B cell (primary cell): ENCODE results near the gene DBP. TPM values are rescaled to one million over a fixed set of nuclear protein-coding genes. Genes with fewer than 3 reads are reported as not detected.
A peak's percentile ranks its signal among the peaks of the same experiment; 100 is the strongest.

ENCODE experiments used
- ATAC-seq: fragments of 200-7000 bp; cut with Tn5 transposase; one replicate; pipeline ENCODE4 v1.10.0; 2021; ENCODE audit warnings: low read depth, mild to moderate bottlenecking, moderate number of reproducible peaks, moderate library complexity
- CTCF ChIA-PET: fragments of 350-600 bp; sonication (Branson Sonifier 250); formaldehyde crosslinking; loops from one replicate; lab custom pipeline; 2021; ENCODE audit warnings: antibody characterized with exemption, inconsistent platforms; lab: Charles Lee
- POLR2A ChIA-PET: fragments of 350-600 bp; sonication (Branson Sonifier 250); formaldehyde crosslinking; loops from one replicate; lab custom pipeline; 2021; ENCODE audit warnings: antibody characterized with exemption; lab: Charles Lee
- DNase-seq: peaks from one replicate; pipeline ENCODE4 v3.0.0; 2013
- H2AFZ ChIP-seq: 2 replicates; pipeline ENCODE4 v1.6.1; 2012; ENCODE audit warnings: mild to moderate bottlenecking, low read depth, low read length; ENCODE audit not compliant: insufficient read depth, poor library complexity, severe bottlenecking
- H3K27ac ChIP-seq, 2 donors: 1 replicate in 1 of 2; 2 replicates in 1 of 2; pipeline ENCODE4 v1.5.1; 2012 to 2013; ENCODE audit warnings: low read length in 2 of 2, mild to moderate bottlenecking in 2 of 2, moderate library complexity in 1 of 2
- H3K27me3 ChIP-seq, 4 experiments: fragments of 200-600 bp in 1 of 4; sonication (generic) in 1 of 4; replicated peaks in 1 of 4; 1 replicate in 2 of 4; 2 replicates in 2 of 4; pipeline versions ENCODE4 v1.6.1 to v1.7.0; 2013 to 2016; ENCODE audit warnings: low read length in 3 of 4, mild to moderate bottlenecking in 2 of 4, mixed read lengths in 1 of 4, moderate library complexity in 1 of 4; ENCODE audit not compliant: insufficient read depth in 4 of 4, control insufficient read depth in 3 of 4; ENCODE audit errors: control extremely low read depth in 1 of 4
- H3K36me3 ChIP-seq, 2 experiments: replicated peaks in 1 of 2; 1 replicate in 1 of 2; 2 replicates in 1 of 2; pipeline versions ENCODE4 v1.6.1 to v1.7.1; 2013; ENCODE audit warnings: low read length in 1 of 2; ENCODE audit not compliant: insufficient read depth in 2 of 2, control insufficient read depth in 1 of 2; ENCODE audit errors: control extremely low read depth in 1 of 2, extremely low read depth in 1 of 2
- H3K4me1 ChIP-seq, 2 donors: fragments of 200-600 bp in 1 of 2; sonication (generic) in 1 of 2; 1 replicate in 1 of 2; 2 replicates in 1 of 2; pipeline versions ENCODE4 v1.5.1 to v1.6.1; 2013 to 2017; ENCODE audit warnings: low read length in 2 of 2; ENCODE audit not compliant: control insufficient read depth in 2 of 2, insufficient read depth in 2 of 2
- H3K4me2 ChIP-seq: replicated peaks from 2 replicates; pipeline ENCODE3; 2012; ENCODE audit warnings: mild to moderate bottlenecking, low read depth, low read length; ENCODE audit not compliant: poor library complexity, severe bottlenecking
- H3K4me3 ChIP-seq, 5 experiments: fragments of 200-600 bp in 1 of 5; sonication (generic) in 1 of 5; 1 replicate in 3 of 5; 2 replicates in 2 of 5; pipeline versions ENCODE4 v1.5.1 to v1.7.0; 2011 to 2016; ENCODE audit warnings: low read length in 4 of 5, mild to moderate bottlenecking in 4 of 5, low read depth in 2 of 5, control low read depth in 1 of 5, moderate library complexity in 1 of 5; ENCODE audit not compliant: insufficient read depth in 1 of 5; ENCODE audit errors: control extremely low read depth in 1 of 5, extremely low read depth in 1 of 5
- H3K79me2 ChIP-seq: fragments of 200-600 bp; sonication (generic); one replicate; pipeline ENCODE4 v1.6.0; 2016; ENCODE audit warnings: low read length; ENCODE audit not compliant: control insufficient read depth, insufficient read depth
- H3K9ac ChIP-seq: fragments of 200-600 bp; sonication (generic); 2 replicates; pipeline ENCODE4 v1.6.1; 2017; ENCODE audit warnings: mild to moderate bottlenecking, low read length, moderate library complexity
- H3K9me3 ChIP-seq, 3 donors: one replicate each; pipeline versions ENCODE4 v1.6.1 to v1.7.1; 2013; ENCODE audit warnings: low read length in 2 of 3; ENCODE audit not compliant: control insufficient read depth in 2 of 3, insufficient read depth in 1 of 3; ENCODE audit errors: control extremely low read depth in 1 of 3
- H4K20me1 ChIP-seq: 2 replicates; pipeline ENCODE4 v1.6.0; 2012; ENCODE audit warnings: mild to moderate bottlenecking, low read length; ENCODE audit not compliant: insufficient read depth, control insufficient read depth, poor library complexity, severe bottlenecking
- H3K27ac Mint-ChIP-seq: one replicate; pipeline ENCODE4 v1.8.0; 2021; ENCODE audit warnings: mixed read lengths
- H3K27me3 Mint-ChIP-seq: one replicate; pipeline ENCODE4 v1.8.0; 2021; ENCODE audit warnings: mixed read lengths
- H3K4me1 Mint-ChIP-seq: one replicate; pipeline ENCODE4 v1.8.0; 2021; ENCODE audit warnings: mixed read lengths
- H3K4me3 Mint-ChIP-seq: one replicate; pipeline ENCODE4 v1.8.0; 2021; ENCODE audit warnings: mixed read lengths
- H3K9me3 Mint-ChIP-seq: one replicate; pipeline ENCODE4 v1.8.0; 2022; ENCODE audit warnings: mixed read lengths; ENCODE audit not compliant: insufficient read depth
- CTCF ChIP-seq: fragments of 200-600 bp; IDR thresholded peaks from one replicate; pipeline ENCODE4 v1.8.0; 2022; ENCODE audit warnings: antibody characterized with exemption, mild to moderate bottlenecking
- EZH2 ChIP-seq: IDR thresholded peaks from 2 replicates; pipeline ENCODE4 v1.6.1; 2012; ENCODE audit warnings: borderline replicate concordance, low read depth, mild to moderate bottlenecking, moderate library complexity, low read length; ENCODE audit not compliant: insufficient read depth, poor library complexity, severe bottlenecking
- WGBS: methylation state at CpG from one replicate; pipeline ENCODE4 v1.1.5; 2013; ENCODE audit warnings: missing lambda C conversion rate; ENCODE audit not compliant: insufficient coverage; 5-methylcytosine and 5-hydroxymethylcytosine counted together
- intact Hi-C: fragments of 100-400 bp; cut with micrococcal nuclease; formaldehyde crosslinking; loops from one replicate; pipeline ENCODE4 v1.10.0; 2022
- polyA plus RNA-seq: library from polyadenylated mRNA; depleted of rRNA; stranded (reverse); fragments of >200 nt; gene quantifications from 2 replicates; pipeline ENCODE4 v1.2.3, GENCODE V29; 2012
- total RNA-seq, 2 donors: library from RNA; stranded (reverse); fragments of 120-200 nt in 1 of 2; gene quantifications; 1 replicate in 1 of 2; 2 replicates in 1 of 2; pipeline versions ENCODE4 v1.2.3 to v1.2.4, GENCODE V29; 2013 to 2022

DBP gene
- total and polyA plus RNA-seq, 2 donors (not counting 1 experiment from before 2014, with no cell fraction given), result 23.5 to 33.0 TPM

- Histone ChIP-seq H3K4me1 (peaks cover 17 to 32% of the 10 kb centered on the region in 2 donors), H4K20me1 (peaks cover 41% of the 10 kb centered on the region), H3K79me2 (peaks cover 17% of the 10 kb centered on the region), H3K9ac (peak overlapping the region; percentile 98), H3K27ac (peak overlapping the region; percentile 87 to 91), H3K27me3 (no peaks in the 10 kb centered on the region), H2AFZ (no peak overlapping the region), H3K4me2 (peak overlapping the region; percentile 89), H3K36me3 (peaks cover 0 to 40% of the 10 kb centered on the region in 2 experiments), H3K9me3 (no peaks in the 10 kb centered on the region), H3K4me3 (peak overlapping the region in 2 of 5 experiments; percentile 99 to 100)
- Mint-ChIP-seq H3K4me3 (peak overlapping the region; percentile 98), H3K27ac (peak overlapping the region; percentile 10), H3K9me3 (no peaks in the 10 kb centered on the region), H3K27me3 (no peaks in the 10 kb centered on the region), H3K4me1 (peaks cover 44% of the 10 kb centered on the region)
- ATAC-seq (no peak), DNase-seq (peak; percentile 24)
- 86% methylated on average over 13 of the region's 18 CpGs for WGBS
- POLR2A ChIA-PET, result interaction anchor here (0.6 kb wide), 1 partner anchor 14 kb away, joined by 4 read pairs; no protein-coding TSS in a partner anchor
- intact Hi-C loops, result no loop called here
- TF ChIP-seq EZH2 (no peak), CTCF (no peak)
- CTCF ChIA-PET, result interaction anchor here (0.9 to 3.9 kb wide), 3 partner anchors 10 to 20 kb away, joined by 3 to 25 read pairs (median 5); partner anchors contain the start of genes DBP and SPACA4
These were observed 19.8 kb downstream of the DBP start for GRCh38 chr19:48617146-48617937.
